Spleen (tissue), 11 donors: ENCODE data around the gene PMM2. TPM values are rescaled to one million over a fixed set of nuclear protein-coding genes. Genes with fewer than 3 reads are reported as not detected.
A peak's percentile ranks its signal among the peaks of the same experiment; 100 is the strongest.
"Not testable (repeated sequence)": the region's sequence is repeated elsewhere in the genome, so short reads cannot be mapped to it uniquely, and the experiment has no call there.

Source experiments
- DNase-seq: peaks from one replicate; pipeline ENCODE4 v3.0.0-alpha.2; 2020
- H3K27ac ChIP-seq, 8 donors: fragments of 200-600 bp; sonication (generic) in 7 of 8; 1 replicate in 4 of 8; 2 replicates in 4 of 8; pipeline versions ENCODE4 v1.5.0 to v1.8.0; 2016 to 2021; ENCODE audit warnings: inconsistent platforms in 4 of 8, mild to moderate bottlenecking in 4 of 8, moderate library complexity in 1 of 8
- H3K27me3 ChIP-seq, 7 donors: fragments of 200-600 bp; sonication (generic) in 6 of 7; replicated peaks in 1 of 7; 1 replicate in 4 of 7; 2 replicates in 3 of 7; pipeline versions ENCODE4 v1.5.0 to v1.8.0; 2016 to 2021; ENCODE audit warnings: inconsistent platforms in 3 of 7, mild to moderate bottlenecking in 1 of 7
- H3K36me3 ChIP-seq, 6 donors: fragments of 200-600 bp; sonication (generic) in 5 of 6; 1 replicate in 4 of 6; 2 replicates in 2 of 6; pipeline versions ENCODE4 v1.5.0 to v1.8.0; 2016 to 2021; ENCODE audit warnings: inconsistent platforms in 2 of 6
- H3K4me1 ChIP-seq, 6 donors: fragments of 200-600 bp; sonication (generic) in 5 of 6; 1 replicate in 3 of 6; 2 replicates in 3 of 6; pipeline versions ENCODE4 v1.5.0 to v1.8.0; 2016 to 2021; ENCODE audit warnings: inconsistent platforms in 3 of 6
- H3K4me3 ChIP-seq, 8 donors: fragments of 200-600 bp; sonication (generic) in 7 of 8; 1 replicate in 4 of 8; 2 replicates in 4 of 8; pipeline versions ENCODE4 v1.5.0 to v1.8.0; 2016 to 2021; ENCODE audit warnings: inconsistent platforms in 4 of 8, mild to moderate bottlenecking in 4 of 8, moderate library complexity in 2 of 8
- H3K9me3 ChIP-seq, 8 donors: fragments of 200-600 bp; sonication (generic) in 7 of 8; 1 replicate in 4 of 8; 2 replicates in 4 of 8; pipeline versions ENCODE4 v1.5.0 to v1.8.0; 2016 to 2021; ENCODE audit warnings: inconsistent platforms in 4 of 8
- POLR2A ChIP-seq, 3 donors: fragments of 450-650 bp; IDR thresholded peaks; one replicate each; pipeline ENCODE4 v1.5.1; 2017; ENCODE audit warnings: antibody characterized with exemption in 3 of 3, mild to moderate bottlenecking in 1 of 3
- POLR2AphosphoS5 ChIP-seq, 3 donors: sonication (generic); formaldehyde crosslinking; IDR thresholded peaks; one replicate each; pipeline ENCODE4 v1.5.1; 2017; ENCODE audit warnings: antibody characterized with exemption in 3 of 3
- WGBS, 5 donors: extraction: QIAGEN DNeasy Blood & Tissue Kit in 3 of 5; methylation state at CpG; one replicate each; pipeline versions ENCODE4 v1.1.5 to v1.1.7; 2013 to 2018; 5-methylcytosine and 5-hydroxymethylcytosine counted together
- intact Hi-C: fragments of 100-400 bp; cut with DNase I; formaldehyde crosslinking; loops from one replicate; pipeline ENCODE4 v1.15.0; 2023; ENCODE audit warnings: low total_unique reads
- polyA plus RNA-seq, 3 donors: library from polyadenylated mRNA; stranded (reverse); fragments of 200-250 nt; gene quantifications; one replicate each; pipeline ENCODE4 v1.2.1, GENCODE V29; 2013
- total RNA-seq, 7 donors: library from RNA; depleted of rRNA in 3 of 7; stranded (reverse); fragments of >200 nt in 3 of 7; fragmentation: NEBNext Ultra II Directional in 4 of 7; extraction: Animal tissue kit (Norgen Biotek cat#: 25700) in 4 of 7; gene quantifications; one replicate each; pipeline versions ENCODE4 v1.1.0 to v1.2.1, GENCODE V29; 2016 to 2021
- TF ChIP-seq, protein P1 (sequence below), 11 experiments: fragments of 200-600 bp in 7 of 11; fragments of 450-650 bp in 4 of 11; sonication (generic) in 4 of 11; IDR thresholded peaks in 8 of 11; conservative IDR thresholded peaks in 3 of 11; 1 replicate in 7 of 11; 2 replicates in 4 of 11; pipeline versions ENCODE4 v1.4.0 to v1.8.0; 2016 to 2021; ENCODE audit warnings: antibody characterized with exemption in 11 of 11, inconsistent platforms in 4 of 11, mild to moderate bottlenecking in 1 of 11
- donor health status: healthy with polysubstance abuse.
- donor health status: DM: no; HTN: no; CAD: no; lungs with moderate emphysema.
- donor health status: DM: no; HTN: no; CAD: no.
- donor health status: Bipolar disorder and iron deficiency.
- donor health status: healthy.
- donor health status: DM: no; HTN: no; CAD: no.
- donor health status: DM: yes; HTN: yes; CAD: no.

PMM2 gene
- total and polyA plus RNA-seq, 10 donors, result 13.0 to 38.8 (median 30.8) TPM

DNA sequence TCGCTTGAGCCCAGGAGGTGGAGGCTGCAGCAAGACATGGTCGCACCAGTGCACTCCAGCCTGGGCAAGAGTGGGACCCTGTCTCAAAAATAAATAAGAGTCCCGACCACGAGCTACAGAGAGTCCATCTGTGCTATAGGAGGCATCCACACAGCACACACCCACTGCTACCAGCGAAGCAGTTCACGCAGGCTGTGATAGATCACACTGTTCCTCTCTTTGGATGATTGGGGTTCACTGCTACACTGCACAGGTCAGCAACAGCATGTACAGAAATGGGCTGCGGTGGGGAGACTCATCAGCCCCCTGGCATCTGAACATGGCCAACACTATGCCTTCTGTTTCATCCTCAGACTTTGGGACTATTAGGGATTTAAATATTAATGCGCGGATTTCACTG lies 33.8 kb downstream of the PMM2 start:
- TF ChIP-seq, protein P1, sequence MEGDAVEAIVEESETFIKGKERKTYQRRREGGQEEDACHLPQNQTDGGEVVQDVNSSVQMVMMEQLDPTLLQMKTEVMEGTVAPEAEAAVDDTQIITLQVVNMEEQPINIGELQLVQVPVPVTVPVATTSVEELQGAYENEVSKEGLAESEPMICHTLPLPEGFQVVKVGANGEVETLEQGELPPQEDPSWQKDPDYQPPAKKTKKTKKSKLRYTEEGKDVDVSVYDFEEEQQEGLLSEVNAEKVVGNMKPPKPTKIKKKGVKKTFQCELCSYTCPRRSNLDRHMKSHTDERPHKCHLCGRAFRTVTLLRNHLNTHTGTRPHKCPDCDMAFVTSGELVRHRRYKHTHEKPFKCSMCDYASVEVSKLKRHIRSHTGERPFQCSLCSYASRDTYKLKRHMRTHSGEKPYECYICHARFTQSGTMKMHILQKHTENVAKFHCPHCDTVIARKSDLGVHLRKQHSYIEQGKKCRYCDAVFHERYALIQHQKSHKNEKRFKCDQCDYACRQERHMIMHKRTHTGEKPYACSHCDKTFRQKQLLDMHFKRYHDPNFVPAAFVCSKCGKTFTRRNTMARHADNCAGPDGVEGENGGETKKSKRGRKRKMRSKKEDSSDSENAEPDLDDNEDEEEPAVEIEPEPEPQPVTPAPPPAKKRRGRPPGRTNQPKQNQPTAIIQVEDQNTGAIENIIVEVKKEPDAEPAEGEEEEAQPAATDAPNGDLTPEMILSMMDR (IDR thresholded peaks at IDR 0.05 in 8 of 11, conservative IDR thresholded peaks at IDR 0.05 in 3 of 11), result no peak
- no peak for TF ChIP-seq POLR2AphosphoS5 (IDR thresholded peaks at IDR 0.05)
- no peak for TF ChIP-seq POLR2A (IDR thresholded peaks at IDR 0.05)
- no peak for DNase-seq
- intact Hi-C loops, result no loop called here
- Histone ChIP-seq H3K36me3 (peaks cover 0 to 47% (median 14%) of the 10 kb centered on the region in 6 donors), H3K9me3 (no peaks in the 10 kb centered on the region), H3K27ac (no peak overlapping the region), H3K4me1 (peaks cover 0 to 10% (median 2%) of the 10 kb centered on the region in 6 donors), H3K27me3 (no peaks in the 10 kb centered on the region), H3K4me3 (no peak overlapping the region)
- WGBS, 5 donors, result 89 to 97% (median 95%) methylated on average over 9 of the region's 9 CpGs

DNA sequence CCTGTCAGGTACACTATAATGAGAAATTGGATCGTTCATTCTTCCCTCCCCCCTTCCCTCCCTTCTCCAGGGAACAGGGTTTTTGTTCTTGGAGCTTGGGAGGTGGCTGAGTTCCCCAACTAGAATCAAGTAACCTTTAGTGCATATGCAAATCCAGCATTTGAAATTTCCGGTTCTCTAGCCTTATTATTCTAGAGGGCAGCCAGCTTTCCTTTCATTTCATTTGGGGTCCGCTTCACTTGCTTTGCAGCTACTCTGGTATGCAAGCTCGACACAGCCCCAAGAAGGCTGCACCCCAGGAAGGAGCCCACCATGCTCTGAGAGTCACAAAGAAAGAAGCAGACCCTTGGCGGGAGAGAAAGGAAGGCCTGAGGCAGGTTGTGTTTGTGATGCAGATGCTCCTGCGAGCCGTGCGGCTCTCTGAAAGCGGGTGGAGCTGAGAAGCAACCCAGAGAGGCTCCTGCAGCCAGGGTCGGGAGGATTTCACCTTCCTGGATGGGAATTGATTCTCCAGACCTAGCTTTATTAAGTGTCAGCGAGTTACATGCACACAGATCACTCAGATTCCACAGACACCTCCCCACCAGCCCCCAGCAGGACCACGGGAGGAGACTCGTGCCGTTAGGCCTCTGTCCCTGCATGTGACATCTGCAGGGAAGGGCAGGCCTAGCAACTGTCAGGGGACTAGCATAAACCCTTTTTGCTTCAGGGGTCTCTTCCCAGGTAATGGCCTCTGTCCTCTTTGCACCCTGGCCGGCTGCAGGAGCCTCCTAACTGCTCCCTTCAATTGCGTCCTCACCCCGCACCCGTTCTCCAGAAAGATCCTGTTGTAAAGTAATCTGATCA lies 34.5 kb downstream of the PMM2 start:
- H3K4me1 ChIP-seq, result peaks cover 0 to 10% (median 2%) of the 10 kb centered on the region in 6 donors
- no peak for DNase-seq
- peaks cover 0 to 47% (median 14%) of the 10 kb centered on the region in 6 donors for H3K36me3 ChIP-seq
- H3K27ac ChIP-seq, result peak overlapping the region in 1 of 8 donors; percentile 38
- no peak overlapping the region for H3K4me3 ChIP-seq
- TF ChIP-seq POLR2AphosphoS5 (IDR thresholded peaks at IDR 0.05) (no peak), POLR2A (IDR thresholded peaks at IDR 0.05) (no peak)
- TF ChIP-seq, protein P1 (IDR thresholded peaks at IDR 0.05 in 8 of 11, conservative IDR thresholded peaks at IDR 0.05 in 3 of 11), result no peak
- 81 to 90% (median 89%) methylated on average over 18 of the region's 18 CpGs for WGBS, 5 donors
- H3K9me3 ChIP-seq, result no peaks in the 10 kb centered on the region
- intact Hi-C loops, result no loop called here
- H3K27me3 ChIP-seq, result no peaks in the 10 kb centered on the region

DNA sequence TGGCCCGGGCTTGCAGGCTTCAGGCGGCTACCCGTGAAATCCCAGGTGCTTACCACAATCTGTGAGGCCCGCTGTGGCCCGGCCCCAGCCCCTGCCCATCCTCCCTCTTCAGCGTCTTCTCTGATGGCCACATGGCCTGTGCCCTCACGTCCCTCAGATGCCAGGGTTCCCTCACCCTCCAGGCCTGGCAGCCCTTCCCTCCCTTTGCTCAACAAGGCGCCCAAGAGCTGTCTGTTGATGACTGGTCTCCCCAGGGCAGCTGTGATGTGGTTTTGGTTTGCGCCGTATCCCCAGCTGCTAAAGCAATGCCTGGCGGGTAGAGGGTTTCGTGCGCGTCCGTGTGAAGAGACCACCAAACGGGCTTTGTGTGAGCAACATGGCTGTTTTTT lies 35.1 kb downstream of the PMM2 start:
- Histone ChIP-seq H3K4me1 (peaks cover 0 to 10% (median 2%) of the 10 kb centered on the region in 6 donors), H3K27me3 (no peaks in the 10 kb centered on the region), H3K36me3 (peaks cover 0 to 47% (median 14%) of the 10 kb centered on the region in 6 donors), H3K4me3 (no peak overlapping the region), H3K27ac (peak overlapping the region in 1 of 8 donors; percentile 38), H3K9me3 (no peaks in the 10 kb centered on the region)
- intact Hi-C loops, result no loop called here
- 55 to 86% (median 77%) methylated on average over 15 to 16 of the region's 16 CpGs for WGBS, 5 donors
- DNase-seq, result no peak
- TF ChIP-seq POLR2A (IDR thresholded peaks at IDR 0.05) (no peak), POLR2AphosphoS5 (IDR thresholded peaks at IDR 0.05) (no peak)
- TF ChIP-seq, protein P1 (IDR thresholded peaks at IDR 0.05 in 8 of 11, conservative IDR thresholded peaks at IDR 0.05 in 3 of 11), result no peak

DNA sequence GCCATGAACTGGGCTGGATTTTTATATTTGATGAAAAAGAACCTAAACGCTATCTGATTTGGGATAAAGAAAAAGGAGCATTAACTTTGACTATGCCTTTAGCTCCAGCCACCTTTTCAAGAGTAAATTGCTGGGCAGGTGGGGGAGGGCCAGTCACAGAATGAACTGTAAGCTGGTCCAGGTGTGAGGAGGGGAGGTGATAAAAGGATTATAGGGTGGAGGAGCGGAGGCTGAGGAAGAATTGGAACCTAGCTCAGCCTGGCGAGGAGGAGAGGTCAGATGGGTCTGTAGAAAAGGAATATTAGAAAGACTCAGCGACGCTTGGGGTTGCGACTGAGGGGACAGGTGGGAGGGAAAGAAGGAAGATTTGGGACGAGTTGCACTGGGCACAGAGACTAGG lies 39.2 kb downstream of the PMM2 start:
- H3K36me3 ChIP-seq, result peaks cover 0 to 12% (median 3%) of the 10 kb centered on the region in 6 donors
- H3K27ac ChIP-seq, H3K4me3 ChIP-seq, H3K27me3 ChIP-seq, H3K9me3 ChIP-seq, intact Hi-C loops, DNase-seq: not testable (repeated sequence)
- peaks cover 0 to 10% (median 2%) of the 10 kb centered on the region in 6 donors for H3K4me1 ChIP-seq
- 89 to 96% (median 93%) methylated on average over 7 of the region's 7 CpGs for WGBS, 5 donors

DNA sequence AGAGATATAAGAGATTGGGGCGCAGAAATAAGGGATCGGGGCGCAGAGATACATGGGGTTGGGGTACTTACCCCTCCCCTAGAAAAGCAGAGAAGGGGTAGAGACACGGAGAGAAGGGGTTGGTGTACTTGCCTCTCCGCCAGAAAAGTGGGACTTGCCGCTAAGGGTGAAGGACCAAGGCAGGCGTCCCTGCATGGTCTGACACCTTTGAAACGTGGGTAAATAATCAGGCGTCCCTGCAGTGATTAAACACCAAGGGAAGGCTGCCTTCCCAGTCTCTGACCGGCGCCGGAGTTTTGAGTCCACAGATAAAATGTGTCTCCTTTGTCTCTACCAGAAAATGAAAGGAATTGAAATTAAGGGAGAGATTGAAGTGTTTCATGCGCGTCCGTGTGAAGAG lies 40.0 kb downstream of the PMM2 start:
- DNase-seq, H3K4me3 ChIP-seq, H3K36me3 ChIP-seq, H3K27me3 ChIP-seq, H3K9me3 ChIP-seq, H3K4me1 ChIP-seq, H3K27ac ChIP-seq, intact Hi-C loops: not testable (repeated sequence)
- 92 to 95% (median 93%) methylated on average over 15 of the region's 15 CpGs for WGBS, 5 donors

DNA sequence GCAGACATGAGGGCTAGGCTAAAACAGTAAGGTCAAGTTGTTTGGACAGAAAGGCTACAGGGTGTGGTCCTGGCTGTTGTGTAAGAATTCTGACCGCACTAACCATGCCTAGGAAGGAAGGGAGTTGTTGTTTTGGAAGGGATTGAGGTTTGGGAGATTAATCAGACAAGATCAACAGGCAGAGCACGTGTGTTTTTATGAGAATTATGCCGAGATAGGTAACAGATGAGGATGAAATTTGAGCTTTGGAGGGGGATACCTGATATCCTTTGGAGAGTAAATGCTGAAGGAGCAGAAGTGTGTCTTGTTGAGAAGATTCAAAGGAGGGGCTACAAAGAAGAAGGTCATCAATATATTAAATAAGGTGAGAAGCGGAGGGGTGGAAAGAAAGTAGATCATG lies 44.4 kb downstream of the PMM2 start:
- H3K4me3 ChIP-seq, H3K27me3 ChIP-seq, DNase-seq, H3K9me3 ChIP-seq, H3K4me1 ChIP-seq, H3K36me3 ChIP-seq, intact Hi-C loops: not testable (repeated sequence)
- WGBS, 5 donors, result 55 to 77% (median 66%) methylated on average over 4 of the region's 4 CpGs
- peak overlapping the region in 1 of 8 donors; percentile 31 for H3K27ac ChIP-seq

DNA sequence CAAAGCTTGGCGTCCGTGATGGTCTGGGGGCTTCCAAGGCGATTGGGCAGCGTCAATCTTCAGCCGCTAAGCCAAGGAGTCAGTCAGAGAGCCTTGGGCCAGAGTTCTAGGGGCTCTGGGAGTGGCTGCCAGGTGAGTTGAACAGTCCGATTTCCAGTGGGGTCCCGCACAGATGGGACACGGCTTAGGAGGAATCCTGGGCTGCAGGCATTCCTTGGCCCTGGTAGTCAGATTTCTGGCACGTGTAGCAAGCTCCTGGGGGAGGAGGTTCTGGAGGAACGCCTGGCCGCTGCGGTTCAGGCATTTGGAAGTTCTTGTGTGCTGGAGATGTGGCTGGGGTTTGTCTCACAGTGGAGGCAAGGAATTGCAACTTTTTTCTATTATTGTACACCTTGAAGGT lies 45.7 kb downstream of the PMM2 start:
- H3K4me3 ChIP-seq, H3K9me3 ChIP-seq, H3K4me1 ChIP-seq, intact Hi-C loops, H3K27ac ChIP-seq, H3K27me3 ChIP-seq: not testable (repeated sequence)
- 73 to 96% (median 85%) methylated on average over 9 to 12 of the region's 12 CpGs for WGBS, 5 donors
- peak; percentile 38 for DNase-seq
- peaks cover 0 to 20% (median 7%) of the 10 kb centered on the region in 6 donors for H3K36me3 ChIP-seq
